IMR-90 (cell line): ENCODE results near the gene TPST1.

ENCODE experiments used
- CTCF ChIP-seq: conservative IDR thresholded peaks from 2 replicates; pipeline ENCODE4 v1.5.1; 2012; ENCODE audit warnings: mild to moderate bottlenecking, low read depth, low read length, improper control_type of control experiment
- FOS ChIP-seq: fragments of 150-350 bp; IDR thresholded peaks from 2 replicates; pipeline ENCODE4 v1.6.1; 2016; ENCODE audit warnings: low read depth, low read length
- MAFK ChIP-seq: IDR thresholded peaks from 2 replicates; pipeline ENCODE4 v1.6.1; 2012; ENCODE audit warnings: low read depth, low read length, improper control_type of control experiment
- MXI1 ChIP-seq: IDR thresholded peaks from 2 replicates; pipeline ENCODE4 v1.6.1; 2012; ENCODE audit warnings: low read depth, mild to moderate bottlenecking, low read length, moderate library complexity, borderline replicate concordance
- POLR2A ChIP-seq: IDR thresholded peaks from 2 replicates; pipeline ENCODE4 v1.6.1; 2012; ENCODE audit warnings: mild to moderate bottlenecking, low read depth, low read length
- RAD21 ChIP-seq: IDR thresholded peaks from 2 replicates; pipeline ENCODE4 v1.6.1; 2012; ENCODE audit warnings: low read length, improper control_type of control experiment
- RFX5 ChIP-seq: IDR thresholded peaks from 2 replicates; pipeline ENCODE4 v1.8.0; 2012; ENCODE audit warnings: low read depth, mild to moderate bottlenecking, low read length, moderate library complexity

GRCh38 chr7:66237906-66238772, 33.0 kb downstream of the TPST1 start:
- TF ChIP-seq CTCF (no peak), MXI1 (no peak), RFX5 (no peak), POLR2A (no peak), FOS (no peak), RAD21 (no peak), MAFK (no peak)
